Measurements from ENCODE around the gene COL11A1.

- TF ChIP-seq POLR2A (IDR thresholded peaks at IDR 0.05) (no peak), CTCF (IDR thresholded peaks at IDR 0.05) (no peak)
Observed at GRCh38 chr1:102842606-102843005, 265.7 kb downstream of the COL11A1 start.
